Liver (tissue), 9 donors: ENCODE measurements around the gene TNXB. TPM values are rescaled to one million over a fixed set of nuclear protein-coding genes. Genes with fewer than 3 reads are reported as not detected.
"Not testable (repeated sequence)": the region's sequence is repeated elsewhere in the genome, so short reads cannot be mapped to it uniquely, and the experiment has no call there.

Experiments
- DNase-seq: peaks from one replicate; pipeline ENCODE4 v3.0.0-alpha.2; 2017; ENCODE audit warnings: low spot score
- H3K27ac ChIP-seq, 2 donors: one replicate each; pipeline ENCODE4 v1.7.0; 2013; ENCODE audit warnings: inconsistent platforms in 2 of 2, low read length in 2 of 2, control low read depth in 1 of 2, low read depth in 1 of 2, mild to moderate bottlenecking in 1 of 2
- H3K27me3 ChIP-seq, 4 donors: one replicate each; pipeline versions ENCODE4 v1.6.1 to v1.7.0; 2013; ENCODE audit warnings: low read length in 3 of 4, inconsistent platforms in 1 of 4, mild to moderate bottlenecking in 1 of 4, moderate library complexity in 1 of 4; ENCODE audit not compliant: control insufficient read depth in 4 of 4, insufficient read depth in 4 of 4
- H3K36me3 ChIP-seq, 4 donors: one replicate each; pipeline versions ENCODE4 v1.6.1 to v1.7.0; 2013; ENCODE audit warnings: low read length in 3 of 4, mild to moderate bottlenecking in 3 of 4, low read depth in 1 of 4, moderate library complexity in 1 of 4; ENCODE audit not compliant: control insufficient read depth in 4 of 4, insufficient read depth in 3 of 4
- H3K4me1 ChIP-seq, 4 donors: one replicate each; pipeline versions ENCODE4 v1.6.1 to v1.7.0; 2013; ENCODE audit warnings: low read length in 3 of 4, mild to moderate bottlenecking in 3 of 4, moderate library complexity in 1 of 4; ENCODE audit not compliant: control insufficient read depth in 4 of 4, insufficient read depth in 4 of 4
- H3K4me3 ChIP-seq, 3 donors: one replicate each; pipeline versions ENCODE4 v1.6.1 to v1.7.0; 2013; ENCODE audit warnings: low read length in 3 of 3, control low read depth in 1 of 3, low read depth in 1 of 3, mild to moderate bottlenecking in 1 of 3
- H3K9ac ChIP-seq, 2 donors: one replicate each; pipeline ENCODE4 v1.7.0; 2013; ENCODE audit warnings: low read length in 2 of 2, mild to moderate bottlenecking in 2 of 2, moderate library complexity in 2 of 2, control low read depth in 1 of 2, low read depth in 1 of 2
- H3K9me3 ChIP-seq, 4 donors: one replicate each; pipeline versions ENCODE4 v1.6.1 to v1.7.0; 2013; ENCODE audit warnings: low read length in 3 of 4; ENCODE audit not compliant: control insufficient read depth in 4 of 4
- WGBS: extraction: QIAGEN DNeasy Blood & Tissue Kit; methylation state at CpG from one replicate; pipeline ENCODE4 v1.1.7; 2013; 5-methylcytosine and 5-hydroxymethylcytosine counted together
- polyA plus RNA-seq, 2 donors: library from polyadenylated mRNA; stranded (reverse) in 1 of 2; unstranded in 1 of 2; fragments of 200-250 nt in 1 of 2; fragments of >200 nt in 1 of 2; fragmentation: Nextera tagmentation in 1 of 2; extraction: Ambion mirVana in 1 of 2; gene quantifications; one replicate each; pipeline versions ENCODE4 v1.2.1 to v1.2.3, GENCODE V29; 2013 to 2015
- total RNA-seq, 2 donors: library from RNA; depleted of rRNA; stranded (reverse); fragments of >200 nt; gene quantifications; one replicate each; pipeline ENCODE4 v1.2.3, GENCODE V29; 2014
- donor health status: healthy.
- donor health status: healthy.
- donor health status: healthy.
- donor health status: healthy.
- donor health status: healthy.

The TNXB gene
- total and polyA plus RNA-seq, 4 donors, result 3.0 to 17.1 (median 5.6) TPM

DNA sequence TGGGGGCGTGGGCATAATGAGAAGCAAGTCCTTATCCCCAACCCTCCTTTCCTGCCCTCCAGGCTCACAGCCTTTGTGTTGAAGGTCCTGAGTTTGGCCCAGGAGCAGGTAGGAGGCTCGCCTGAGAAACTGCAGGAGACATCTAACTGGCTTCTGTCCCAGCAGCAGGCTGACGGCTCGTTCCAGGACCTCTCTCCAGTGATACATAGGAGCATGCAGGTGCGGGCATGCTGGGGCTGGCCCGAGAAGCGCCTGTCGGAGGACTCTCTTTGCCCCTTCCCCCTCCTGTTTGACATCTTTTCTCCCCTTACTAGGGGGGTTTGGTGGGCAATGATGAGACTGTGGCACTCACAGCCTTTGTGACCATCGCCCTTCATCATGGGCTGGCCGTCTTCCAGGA lies 80.5 kb downstream of the TNXB start:
- not testable (repeated sequence) for DNase-seq, H3K4me1 ChIP-seq, H3K27ac ChIP-seq, H3K9me3 ChIP-seq, H3K36me3 ChIP-seq, H3K4me3 ChIP-seq, H3K9ac ChIP-seq, H3K27me3 ChIP-seq
- WGBS, result 74% methylated on average over 7 of the region's 10 CpGs

GRCh38 chr6:32022100-32022499 lies 87.0 kb downstream of the TNXB start:
- not testable (repeated sequence) for H3K9me3 ChIP-seq, H3K4me1 ChIP-seq, H3K27ac ChIP-seq, H3K4me3 ChIP-seq, H3K27me3 ChIP-seq, DNase-seq, H3K36me3 ChIP-seq, H3K9ac ChIP-seq
- no CpG with 5 or more reads among the region's 10 CpGs for WGBS

DNA sequence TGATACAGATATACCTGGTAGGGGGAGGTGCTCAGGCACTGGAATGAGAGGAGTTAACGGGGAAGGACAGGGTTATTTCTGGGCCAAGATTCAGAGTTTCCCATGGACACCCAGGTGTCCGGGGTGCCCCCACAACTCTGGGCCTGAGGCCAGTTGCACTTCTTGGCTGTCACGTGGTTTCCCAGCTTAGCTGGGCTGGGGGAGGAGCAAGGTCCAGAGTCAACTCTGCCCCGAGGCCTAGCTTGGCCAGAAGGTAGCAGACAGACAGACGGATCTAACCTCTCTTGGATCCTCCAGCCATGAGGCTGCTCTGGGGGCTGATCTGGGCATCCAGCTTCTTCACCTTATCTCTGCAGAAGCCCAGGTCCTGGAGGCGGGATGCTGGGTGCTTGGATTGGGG lies 94.6 kb downstream of the TNXB start, which contains the start of gene C4B:
C4B (plus strand) TSS at position 249 of the 400 bp plus-strand sequence; CDS start at position 300, 51 bp downstream.
- not testable (repeated sequence) for H3K4me3 ChIP-seq, H3K4me1 ChIP-seq, H3K27ac ChIP-seq, DNase-seq, H3K9me3 ChIP-seq, H3K36me3 ChIP-seq, H3K27me3 ChIP-seq, H3K9ac ChIP-seq
- no CpG with 5 or more reads among the region's 6 CpGs for WGBS

DNA sequence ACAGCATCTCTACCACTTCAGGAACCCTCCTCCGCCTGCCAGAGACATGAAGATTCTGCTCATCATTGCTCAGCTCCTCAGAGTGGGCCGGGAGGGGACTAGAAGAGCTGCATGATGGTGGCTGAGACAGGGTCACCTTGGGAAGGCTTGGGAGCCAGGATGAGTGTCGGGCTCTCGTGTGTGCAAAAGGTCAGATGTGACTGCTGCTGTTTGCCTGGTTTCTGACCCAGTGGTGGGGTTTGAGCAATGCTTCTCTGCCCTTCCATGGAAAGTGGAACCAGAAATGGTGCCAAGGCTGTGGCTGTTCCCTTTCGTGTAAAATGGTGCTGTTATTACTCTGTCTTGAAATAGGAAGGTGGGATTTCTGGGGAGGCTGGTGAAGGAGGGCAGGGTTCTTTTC lies 95.4 kb downstream of the TNXB start:
- not testable (repeated sequence) for DNase-seq, H3K9me3 ChIP-seq, H3K4me1 ChIP-seq, H3K27me3 ChIP-seq, H3K4me3 ChIP-seq, H3K27ac ChIP-seq, H3K9ac ChIP-seq, H3K36me3 ChIP-seq
- WGBS, result no CpG with 5 or more reads among the region's 5 CpGs

GRCh38 chr6:32012941-32013617 lies 96.1 kb downstream of the TNXB start:
- H3K9me3 ChIP-seq, H3K9ac ChIP-seq, H3K4me1 ChIP-seq, H3K27me3 ChIP-seq, H3K4me3 ChIP-seq, H3K36me3 ChIP-seq: not testable (repeated sequence)
- H3K27ac ChIP-seq, result peak overlapping the region; percentile 36 to 54
- 67% methylated on average over 17 of the region's 17 CpGs for WGBS
- peak; percentile 37 for DNase-seq

DNA sequence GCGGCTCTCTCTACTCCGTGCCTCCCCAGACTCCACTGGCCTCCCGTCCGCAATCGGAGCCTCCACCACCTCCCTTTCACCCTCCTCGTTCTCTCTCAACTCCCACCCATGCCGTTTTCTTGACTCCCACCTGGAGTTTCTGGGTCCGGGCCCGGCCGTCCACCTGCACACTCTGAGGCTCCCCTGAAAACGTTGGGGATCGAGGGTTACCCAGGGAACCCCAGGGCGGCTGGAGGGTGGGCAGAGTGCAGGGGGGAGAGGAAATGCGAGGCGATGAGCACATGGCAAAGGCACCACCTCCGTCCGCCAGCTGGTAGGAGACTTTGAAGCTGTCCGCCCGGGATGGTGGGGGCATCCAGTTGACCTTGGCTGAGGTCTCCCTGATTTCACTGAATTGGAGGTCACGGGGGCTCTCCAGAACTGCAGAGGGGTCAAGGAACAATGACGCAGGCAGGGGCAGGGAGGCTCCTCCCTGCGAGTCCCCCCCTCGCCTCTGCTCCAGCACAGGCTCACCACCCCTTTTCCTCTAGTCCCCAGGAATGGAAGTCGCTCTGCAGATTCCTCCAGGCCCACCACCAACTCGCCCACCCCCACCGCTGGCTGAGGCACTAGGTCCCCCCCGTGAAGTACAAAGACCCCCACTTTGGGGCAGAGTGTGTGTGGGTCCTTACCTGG lies 98.1 kb downstream of the TNXB start:
- DNase-seq, H3K27ac ChIP-seq: not testable (repeated sequence)
- WGBS, result 65% methylated on average over 17 of the region's 27 CpGs

DNA sequence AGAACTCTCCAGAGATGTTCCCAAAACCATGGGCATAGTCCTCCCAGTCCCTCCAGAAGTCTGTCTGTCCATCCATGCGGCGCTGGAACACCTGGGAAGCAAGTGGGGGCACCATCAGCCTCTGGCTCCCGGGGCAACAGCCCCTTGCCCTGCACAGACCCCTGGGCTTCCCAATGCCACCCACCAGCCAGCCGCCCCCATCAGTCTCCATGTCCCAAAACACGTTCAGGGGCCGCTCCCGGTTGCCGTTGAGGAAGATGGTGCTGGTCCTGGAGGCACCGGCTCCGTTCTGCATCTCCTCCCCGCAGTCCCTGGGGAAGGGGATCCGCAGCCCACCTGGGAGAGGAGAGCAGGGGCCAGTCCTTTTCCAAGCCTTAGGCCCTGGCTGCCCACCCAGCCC lies 99.6 kb downstream of the TNXB start:
- H3K9me3 ChIP-seq, H3K36me3 ChIP-seq, H3K4me3 ChIP-seq, H3K27me3 ChIP-seq, H3K9ac ChIP-seq, DNase-seq, H3K4me1 ChIP-seq, H3K27ac ChIP-seq: not testable (repeated sequence)
- WGBS, result 85% methylated on average over 10 of the region's 12 CpGs

More for the DNA sequence above, 98.1 kb downstream of the TNXB start:
- not testable (repeated sequence) for H3K36me3 ChIP-seq, H3K4me3 ChIP-seq, H3K27me3 ChIP-seq, H3K4me1 ChIP-seq, H3K9me3 ChIP-seq, H3K9ac ChIP-seq

DNA sequence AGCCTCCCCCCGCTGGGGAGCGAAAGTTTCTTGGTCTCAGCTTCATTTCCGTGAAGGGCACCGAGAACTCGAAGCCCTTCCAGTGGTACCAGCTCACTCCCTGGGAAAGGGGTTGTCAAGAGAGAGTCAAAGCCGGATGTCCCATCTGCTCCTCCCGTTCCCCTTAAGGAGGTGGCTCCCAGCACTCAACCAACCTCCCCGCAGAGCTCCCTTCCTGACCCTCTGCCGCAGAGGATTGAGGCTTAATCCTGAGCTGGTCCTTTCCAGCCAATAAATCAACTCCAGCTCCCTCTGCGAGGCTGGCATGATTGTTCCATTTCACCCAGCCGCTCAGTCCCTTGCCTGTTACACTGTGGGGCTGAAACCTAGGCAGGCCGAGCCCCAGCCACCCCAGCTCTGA lies 100.5 kb downstream of the TNXB start:
- H3K36me3 ChIP-seq, H3K4me3 ChIP-seq, H3K4me1 ChIP-seq, H3K27ac ChIP-seq, H3K27me3 ChIP-seq, H3K9ac ChIP-seq, H3K9me3 ChIP-seq, DNase-seq: not testable (repeated sequence)
- 74% methylated on average over 7 of the region's 12 CpGs for WGBS
